DMS114 treated with DMSO at 0.1 percent for 48 hours (cell line): Measurements from ENCODE around the gene ACACA.

Experiments used
- DNase-seq: peaks from one replicate; lab custom pipeline; 2025; ENCODE audit not compliant: unreplicated experiment; lab: John Stamatoyannopoulos, UW

ACACA gene

DNA sequence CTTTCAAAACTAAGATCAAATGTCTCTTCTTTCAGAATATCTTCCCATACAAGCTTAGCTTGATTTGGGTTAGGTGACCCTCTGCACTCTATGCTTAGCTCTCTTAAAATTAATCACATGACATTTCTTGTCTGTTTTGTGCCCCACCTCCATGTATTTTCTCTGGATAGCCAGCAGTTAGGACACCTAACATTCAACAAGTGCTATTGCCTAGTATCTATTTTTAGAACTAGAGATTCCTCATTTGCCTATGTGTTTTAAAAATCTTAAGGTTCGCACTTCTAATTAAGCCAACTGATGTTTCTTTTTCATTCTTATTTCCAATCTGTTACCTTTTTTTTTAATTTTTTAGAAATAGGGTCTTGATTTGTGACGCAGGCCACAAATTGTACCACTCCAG, 160.6 kb downstream of the ACACA start:
- no peak for DNase-seq

DNA sequence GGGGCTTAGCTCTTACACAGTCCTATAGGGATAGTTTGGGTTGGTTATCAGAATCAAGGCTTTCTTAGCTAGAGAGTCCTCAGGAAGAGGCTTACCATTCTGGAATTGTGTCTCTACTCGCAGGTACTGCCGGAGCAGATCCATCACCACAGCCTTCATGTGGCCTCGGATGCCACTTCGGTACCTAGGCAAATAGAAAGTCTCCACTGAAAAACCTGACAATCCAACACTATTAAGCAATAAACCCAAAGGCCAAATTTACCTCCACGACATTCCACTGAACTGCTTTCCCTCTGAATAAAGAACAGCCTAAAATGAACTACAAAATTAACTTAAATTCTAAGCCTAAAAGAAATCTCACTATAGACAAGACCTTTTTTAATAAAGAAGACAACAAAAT, 166.3 kb downstream of the ACACA start:
- DNase-seq: no peak

DNA sequence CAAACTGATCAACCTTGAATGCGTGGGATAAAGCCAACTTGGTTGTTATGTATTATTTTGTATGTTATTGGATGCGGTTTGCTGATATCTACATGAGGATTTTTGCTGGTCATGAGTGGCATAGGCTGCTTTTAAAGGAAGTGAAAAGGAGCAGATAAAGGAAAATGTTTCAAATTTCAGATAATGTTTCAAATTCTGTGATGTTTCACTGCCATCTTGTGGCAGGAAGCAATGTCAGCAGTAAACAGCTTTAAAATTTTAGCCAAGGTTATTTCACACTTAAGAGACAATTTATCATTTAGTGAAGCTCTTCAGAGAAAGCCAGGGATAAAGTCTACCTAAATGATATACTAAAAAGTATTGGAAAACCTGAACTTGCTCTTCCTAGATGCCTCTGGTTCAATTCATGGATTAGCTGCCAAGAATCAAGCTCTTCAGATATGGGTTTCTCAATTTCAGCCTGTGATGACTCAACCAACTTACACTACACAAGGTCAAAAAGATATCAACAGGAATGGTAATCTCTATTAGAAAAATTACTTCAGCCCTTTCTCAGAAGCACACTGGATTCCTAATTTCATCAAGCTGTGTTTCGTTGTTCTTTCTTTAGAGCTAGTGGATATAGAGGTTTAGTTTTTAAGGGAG, 166.8 kb downstream of the ACACA start:
- DNase-seq: no peak

DNA sequence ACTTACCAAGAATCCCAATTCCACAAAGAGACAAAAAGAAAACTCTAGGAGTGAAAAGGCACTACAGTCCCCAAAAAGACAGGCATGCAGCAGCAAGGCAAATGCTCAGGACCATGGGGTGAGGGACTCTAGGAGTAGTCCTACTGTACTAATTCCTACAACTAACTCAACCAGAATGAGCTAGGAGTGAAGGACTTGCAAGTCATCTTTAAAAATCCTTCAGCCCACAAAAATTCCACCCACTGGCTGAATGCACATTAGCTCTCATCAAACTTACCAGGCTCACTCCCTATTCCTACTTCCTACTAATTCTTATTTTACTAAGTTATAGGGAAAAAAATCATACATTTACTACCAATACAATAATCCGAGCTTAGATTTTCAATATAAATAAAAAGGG, 172.5 kb downstream of the ACACA start:
- no peak for DNase-seq

DNA sequence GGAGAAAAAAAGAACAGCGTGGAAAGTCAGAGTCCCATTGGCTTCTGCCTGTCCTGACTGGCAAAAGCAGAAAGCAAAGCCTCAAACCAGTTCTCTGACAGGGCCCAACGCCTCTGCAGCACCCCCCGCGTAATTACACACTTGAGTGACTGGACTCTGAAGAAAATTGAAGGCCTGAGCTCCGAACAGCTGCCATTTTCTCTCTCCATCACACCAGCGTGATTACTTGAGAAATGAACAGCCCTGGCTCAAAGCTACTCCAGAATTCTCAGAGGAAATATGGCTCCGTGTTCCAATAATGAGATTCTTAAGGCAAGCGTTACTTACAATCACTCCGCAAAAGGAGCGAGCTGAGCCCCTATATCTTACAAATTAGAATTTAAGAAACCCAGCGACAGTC, 173.6 kb downstream of the ACACA start:
- no peak for DNase-seq

DNA sequence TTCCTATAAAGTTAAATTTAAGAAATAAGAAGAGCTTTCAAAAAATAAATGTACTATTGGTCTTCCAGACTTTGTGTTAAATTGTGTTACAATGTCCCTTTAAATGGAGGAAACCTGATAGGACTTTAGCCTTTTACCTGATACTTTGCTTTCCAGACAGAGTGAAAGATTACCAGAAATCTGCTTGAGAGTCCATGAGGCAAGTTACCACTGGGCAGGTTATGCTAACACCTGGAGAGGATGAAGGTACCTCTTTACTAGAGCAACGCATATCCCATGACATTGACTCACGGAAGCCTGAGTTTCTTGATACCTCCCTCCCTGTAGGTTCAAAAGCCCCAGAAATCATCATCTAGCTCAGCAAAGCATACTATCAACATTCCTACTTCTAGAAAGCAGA, 174.7 kb downstream of the ACACA start:
- no peak for DNase-seq

DNA sequence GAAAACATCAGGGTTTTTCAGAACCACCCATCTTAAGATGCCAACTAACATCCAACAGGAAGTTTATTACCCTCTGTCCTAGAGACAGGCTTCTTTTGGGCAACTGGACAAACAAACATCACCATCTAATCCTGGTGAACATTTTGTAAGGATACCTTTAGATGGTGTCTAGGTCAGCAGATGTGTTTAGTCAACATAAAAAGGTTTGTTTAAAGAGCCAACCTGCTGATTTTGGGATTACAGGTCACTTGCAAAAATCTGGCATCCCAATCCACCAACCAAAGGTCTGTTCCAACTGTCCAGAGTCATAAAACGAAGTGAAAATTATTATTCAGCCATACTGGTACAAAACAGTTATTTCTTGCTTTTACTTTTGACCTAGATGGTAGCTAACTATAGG, 176.0 kb downstream of the ACACA start:
- no peak for DNase-seq

DNA sequence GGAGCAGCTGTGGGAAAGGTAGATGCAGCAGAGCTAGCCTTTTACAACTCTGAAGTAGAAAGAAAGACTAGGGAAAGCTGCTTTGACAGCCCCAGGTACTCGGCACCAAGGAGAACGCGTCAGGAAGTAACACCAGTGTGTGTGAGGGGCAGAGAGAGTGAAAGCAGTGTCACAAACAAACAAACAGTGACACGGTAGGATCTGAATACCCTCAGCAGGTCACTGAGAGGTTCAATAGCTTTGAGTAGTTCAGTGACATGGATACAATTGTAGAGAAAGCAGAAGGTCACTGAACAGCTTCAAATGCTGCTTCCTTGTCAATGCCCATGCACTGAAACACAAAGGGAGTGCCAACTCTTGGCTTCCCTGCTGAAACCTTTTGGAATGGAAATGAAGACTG, 181.2 kb downstream of the ACACA start:
- no peak for DNase-seq

DNA sequence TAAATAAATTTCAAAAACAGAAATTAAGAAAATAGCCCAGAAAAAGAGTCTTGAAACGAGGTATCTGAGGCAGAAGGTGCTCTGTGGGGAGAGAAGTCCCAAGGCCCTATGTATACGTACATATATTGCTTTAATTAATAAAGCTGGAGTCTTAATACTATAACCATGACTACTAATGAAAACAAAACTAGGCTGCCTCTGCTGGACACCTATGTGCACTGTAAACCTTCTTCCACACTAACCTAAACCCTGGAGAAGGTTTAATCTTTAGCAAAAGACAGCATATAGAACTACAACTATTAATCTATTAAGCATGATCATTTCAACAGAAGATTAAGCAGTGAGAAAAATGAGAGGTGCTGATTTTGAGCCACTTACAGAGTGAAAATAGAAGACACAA, 184.8 kb downstream of the ACACA start:
- DNase-seq: no peak

DNA sequence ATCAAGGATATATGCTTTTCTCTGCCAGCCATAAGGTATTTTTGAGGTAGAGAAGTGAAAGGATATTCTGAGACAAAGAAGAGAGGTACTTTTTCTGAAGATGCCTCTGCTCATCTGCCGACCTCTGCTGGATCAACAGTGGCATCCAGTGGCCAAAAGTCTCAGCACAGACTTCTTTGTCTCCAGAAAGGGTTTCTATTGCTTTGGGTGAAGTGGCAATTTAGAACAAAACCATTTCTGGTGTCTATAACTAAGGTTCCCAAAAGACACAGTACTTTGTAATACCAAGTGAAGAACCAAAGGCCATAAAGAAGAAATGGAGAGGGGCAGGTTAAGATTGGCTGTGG, 186.1 kb downstream of the ACACA start:
- DNase-seq: no peak

DNA sequence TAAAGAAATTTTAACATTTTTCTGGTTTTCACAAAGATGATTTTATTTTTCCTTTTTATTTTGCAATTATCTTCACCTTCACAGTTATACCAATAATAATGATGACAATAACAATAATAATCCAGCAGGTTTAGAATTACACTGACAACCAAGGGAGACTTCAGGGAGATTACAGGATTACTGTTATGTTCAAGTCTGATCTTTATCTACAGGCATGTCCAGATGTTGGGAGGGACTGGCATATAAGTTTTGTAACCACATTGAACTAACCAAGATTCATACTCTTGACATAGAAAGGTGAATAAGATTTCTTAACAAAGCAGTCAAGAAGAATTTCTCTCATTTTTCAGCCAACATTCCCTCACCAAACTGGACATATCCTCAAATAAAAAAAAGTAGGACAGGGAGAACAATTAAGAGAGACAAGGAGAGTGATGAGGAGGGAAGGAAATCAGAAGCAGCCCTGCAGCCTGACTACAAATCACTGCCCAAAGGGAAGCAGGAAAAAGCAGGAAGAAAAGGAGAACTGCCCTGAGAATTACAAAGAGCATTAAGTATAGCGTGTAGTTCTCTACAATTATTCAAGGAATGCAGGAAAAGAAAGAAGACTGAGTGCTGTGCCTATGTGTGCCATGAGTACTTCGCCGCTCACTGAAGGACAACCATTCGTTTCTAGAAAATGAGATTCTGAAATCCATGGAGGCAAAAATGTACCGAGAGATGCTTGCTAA, 186.6 kb downstream of the ACACA start:
- no peak for DNase-seq

DNA sequence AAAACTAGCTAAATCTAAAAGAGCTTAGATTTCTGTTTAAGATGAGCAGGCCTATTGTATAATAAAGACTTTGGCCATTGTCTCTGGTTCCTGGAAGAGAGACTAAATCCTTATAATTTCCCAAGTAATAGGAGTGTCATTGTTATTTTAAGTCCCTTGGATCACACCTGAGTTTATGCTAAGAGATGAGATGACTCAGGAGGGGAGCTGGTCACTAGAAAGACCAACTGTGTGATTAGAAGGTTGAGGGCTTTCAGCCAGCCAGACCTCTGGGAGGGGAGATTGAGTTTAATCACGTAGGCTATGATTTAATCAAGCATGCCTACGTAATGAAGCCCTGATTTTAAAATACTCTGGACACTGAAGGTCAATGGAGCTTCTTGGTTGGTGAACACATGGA, 187.8 kb downstream of the ACACA start:
- DNase-seq: no peak

DNA sequence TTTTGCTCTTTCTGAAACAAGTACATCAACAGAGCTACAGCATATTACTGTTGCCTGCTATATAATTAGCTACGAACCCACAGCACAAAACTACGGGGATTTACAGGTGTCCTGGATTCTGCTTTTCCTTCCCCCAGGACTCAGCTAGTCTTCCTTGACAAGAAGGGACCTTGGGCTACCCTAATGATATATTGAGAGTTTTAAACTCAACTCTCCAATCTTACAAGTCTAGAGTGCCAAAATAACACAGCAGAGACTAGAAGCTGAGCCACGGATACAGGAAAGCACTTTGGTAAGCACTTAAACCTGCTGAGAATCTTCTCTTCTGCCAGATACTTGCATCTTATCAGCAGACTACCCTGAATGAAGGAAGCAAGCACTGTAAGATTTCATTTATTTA, 192.2 kb downstream of the ACACA start:
- DNase-seq: no peak

DNA sequence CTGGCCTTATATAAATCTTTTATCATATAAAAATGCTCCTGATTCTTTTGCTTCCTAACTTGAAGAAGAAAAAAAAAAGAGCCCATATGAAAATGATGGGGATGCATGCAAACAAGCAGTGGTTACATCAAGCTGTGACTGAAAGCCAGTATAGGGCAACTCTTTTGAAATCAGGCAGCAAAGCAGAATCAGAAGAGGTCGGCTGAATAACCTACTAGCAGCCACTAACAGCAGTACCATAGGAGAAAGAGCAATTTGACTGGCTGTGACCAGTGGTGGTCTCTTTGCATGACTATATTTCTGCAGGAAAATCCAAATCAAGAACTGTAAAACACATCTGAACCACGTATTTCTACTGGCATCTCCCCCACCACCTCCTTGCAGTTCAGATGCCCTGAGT, 192.7 kb downstream of the ACACA start:
- DNase-seq: no peak

DNA sequence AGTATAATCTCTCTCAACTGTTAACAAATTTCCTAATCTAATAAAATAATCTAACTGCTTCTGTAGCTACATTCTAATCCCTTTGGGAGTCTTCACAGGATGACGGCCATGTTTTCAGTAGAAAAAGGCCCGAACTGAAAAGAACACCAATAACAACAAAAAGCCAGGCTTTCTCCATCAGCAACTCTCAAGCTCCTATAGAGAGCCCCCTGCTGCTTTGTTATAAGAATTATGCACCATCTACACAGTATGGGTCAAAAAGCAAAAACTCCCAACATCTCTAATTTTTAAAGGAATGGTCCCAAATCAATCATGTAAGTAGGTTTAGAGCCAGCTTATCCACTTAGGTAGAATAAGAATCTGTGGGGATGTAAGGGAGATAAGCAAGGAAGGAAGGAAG, 194.5 kb downstream of the ACACA start:
- no peak for DNase-seq

DNA sequence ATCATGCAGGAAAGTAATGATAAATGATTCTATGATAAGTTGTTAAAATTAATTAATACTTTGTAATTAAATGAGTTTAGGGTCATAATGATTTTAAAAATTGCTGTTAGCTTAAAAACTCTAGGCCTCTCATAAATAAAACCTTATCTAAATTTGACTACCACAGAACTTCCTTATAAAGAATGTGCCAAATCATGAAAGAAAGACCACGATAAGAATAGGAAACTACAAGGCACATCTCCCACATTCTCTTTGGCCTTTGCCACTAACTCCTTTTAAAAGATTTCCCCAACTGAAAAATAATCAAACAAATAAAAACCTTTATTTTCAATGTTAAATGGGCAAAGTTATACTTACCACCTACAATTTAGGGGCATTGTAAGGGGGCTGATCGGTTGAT, 195.5 kb downstream of the ACACA start:
- no peak for DNase-seq

DNA sequence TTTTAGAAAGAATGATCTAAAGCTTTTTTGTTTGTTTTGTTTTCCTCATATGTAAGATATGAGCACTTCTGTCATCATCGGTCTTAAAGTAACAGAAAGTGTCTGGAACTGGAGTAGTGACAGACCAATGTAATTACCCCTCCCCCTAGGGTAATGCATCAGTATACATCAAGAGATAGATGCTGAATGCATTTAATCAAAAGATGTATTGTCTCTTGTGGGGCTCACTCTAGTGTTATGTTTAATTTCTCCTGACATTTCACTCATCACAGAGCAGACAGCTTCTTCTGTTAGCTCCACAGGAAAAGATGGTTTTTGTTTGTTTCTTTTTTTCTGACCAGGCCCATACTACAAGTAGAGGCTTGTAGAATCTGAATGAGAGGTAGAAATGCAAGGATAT, 199.5 kb downstream of the ACACA start:
- no peak for DNase-seq

DNA sequence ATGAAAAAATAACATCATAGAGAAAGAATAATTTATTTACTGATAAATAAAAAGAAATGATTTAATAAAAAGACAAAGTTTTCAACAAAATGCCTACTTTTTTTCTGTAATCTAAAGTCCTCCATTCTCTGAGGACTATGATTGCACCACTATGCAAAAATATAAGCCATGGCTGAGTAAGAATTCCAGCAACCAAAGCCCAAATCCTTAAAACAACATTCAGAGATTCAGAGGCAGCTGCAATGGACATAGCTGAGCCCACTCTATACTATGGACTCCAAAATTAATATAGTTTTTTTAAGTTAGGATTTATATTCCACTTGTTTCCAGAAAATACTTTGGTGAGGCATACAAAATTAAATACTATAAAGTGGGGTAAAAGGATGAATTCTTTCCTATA, 200.3 kb downstream of the ACACA start:
- no peak for DNase-seq

DNA sequence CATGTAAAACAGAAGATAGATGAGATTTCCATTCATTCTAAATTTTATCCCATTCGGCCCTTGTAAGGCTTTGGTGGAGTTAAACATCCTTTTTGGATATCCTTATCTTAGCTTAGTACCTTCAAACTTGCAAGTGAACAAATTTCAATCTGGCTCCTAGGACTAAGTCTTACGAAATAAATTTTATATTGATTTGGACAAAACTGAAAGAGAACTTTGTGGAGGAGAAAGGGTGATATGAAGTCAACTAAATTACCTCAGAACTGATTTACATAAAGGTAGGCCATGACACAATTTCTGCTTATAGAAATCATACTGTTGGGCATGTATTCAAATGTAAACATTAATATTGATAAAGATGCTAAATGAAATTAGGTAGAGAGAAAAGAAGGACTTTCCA, 206.1 kb downstream of the ACACA start:
- no peak for DNase-seq

DNA sequence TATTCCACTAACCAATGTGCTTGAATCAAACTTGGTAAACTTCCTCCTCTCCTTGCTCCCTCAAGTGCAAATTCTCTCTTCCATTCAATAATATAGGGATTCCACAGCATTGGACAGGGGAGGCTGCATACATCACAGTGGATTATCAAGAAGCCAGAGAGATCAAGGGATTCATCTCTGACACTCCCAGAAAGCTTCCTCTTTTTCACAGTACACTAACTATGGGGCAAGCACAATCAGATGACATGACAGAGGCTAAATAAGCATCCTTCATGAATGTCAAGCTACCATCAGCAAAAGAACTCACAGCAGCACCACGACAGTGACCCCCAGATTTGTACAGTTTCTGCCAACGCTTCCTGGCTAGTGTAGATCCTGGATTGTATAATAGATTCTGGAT, 209.3 kb downstream of the ACACA start:
- DNase-seq: no peak

DNA sequence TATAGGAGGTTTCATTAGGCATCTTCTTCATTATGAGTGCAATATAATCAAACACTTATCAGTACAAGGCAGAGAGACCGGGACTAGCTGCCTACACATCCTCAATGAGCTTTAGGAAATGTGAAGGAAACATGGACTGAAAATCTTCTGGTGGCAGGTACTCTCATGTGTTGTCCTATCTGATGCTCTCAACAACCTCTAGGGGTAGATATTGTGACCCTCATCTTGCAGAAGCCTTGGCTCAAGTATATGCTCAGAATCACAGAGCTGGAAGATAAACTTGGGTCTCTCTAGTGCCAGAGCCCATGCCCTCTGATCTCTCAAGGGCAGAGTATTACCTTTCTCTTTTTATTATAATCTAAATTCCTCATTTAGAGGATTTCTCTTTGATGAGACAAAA, 212.4 kb downstream of the ACACA start:
- no peak for DNase-seq

DNA sequence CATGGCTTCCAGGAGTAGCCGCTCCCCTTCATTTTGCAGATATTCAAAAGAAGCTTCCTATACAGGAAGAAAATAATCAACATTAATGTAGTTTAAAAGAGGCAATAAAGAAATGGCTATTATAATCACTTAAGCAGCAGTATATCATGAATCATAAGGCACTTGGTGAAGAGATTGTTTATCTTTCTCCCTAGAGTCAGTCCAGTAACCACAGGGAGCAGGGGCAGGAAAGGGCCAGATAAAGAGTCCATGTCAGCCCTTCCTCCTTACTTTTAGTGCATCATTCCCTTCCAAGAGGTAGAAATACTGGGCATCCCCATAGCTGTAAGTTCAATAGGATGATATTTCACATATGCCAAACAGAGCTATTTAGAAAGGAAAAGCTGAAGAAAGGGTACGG, 215.4 kb downstream of the ACACA start:
- no peak for DNase-seq

DNA sequence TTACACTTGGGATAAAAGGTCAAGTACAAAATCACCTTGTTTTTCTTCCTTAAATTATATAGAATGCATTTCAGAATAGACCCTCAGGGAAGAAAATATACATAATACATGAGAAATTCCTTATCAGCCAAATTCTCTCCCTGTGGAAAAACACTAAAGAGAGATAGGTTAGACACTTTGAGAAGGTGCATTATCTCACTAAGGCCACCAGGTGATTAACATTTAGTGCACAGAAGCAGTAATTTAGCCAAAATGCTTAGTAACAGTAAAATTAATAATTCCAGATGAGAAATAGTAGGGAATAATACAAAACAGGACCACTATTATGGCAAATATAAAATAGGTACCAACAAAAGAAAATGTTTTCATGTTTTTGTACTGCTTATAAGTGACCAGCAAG, 216.1 kb downstream of the ACACA start:
- DNase-seq: no peak
